H1 (cell line): ENCODE data around the gene EEF1A2. TPM values are rescaled to one million over a fixed set of nuclear protein-coding genes. Genes with fewer than 3 reads are reported as not detected.

ENCODE experiments used
- CTCF ChIA-PET: fragments of 300-600 bp; sonication (Branson Sonifier 250); formaldehyde crosslinking; loops from one replicate; lab custom pipeline; 2021; ENCODE audit not compliant: partially characterized antibody; lab: Charles Lee
- POLR2A ChIA-PET: fragments of 300-600 bp; sonication (Branson Sonifier 250); formaldehyde crosslinking; loops from one replicate; lab custom pipeline; 2021; ENCODE audit warnings: inconsistent platforms; ENCODE audit not compliant: partially characterized antibody; lab: Charles Lee
- DNase-seq, 2 experiments: peaks; one replicate each; pipeline versions ENCODE4 v3.0.0 to v3.0.0-alpha.2; 2010 to 2022; ENCODE audit warnings: low spot score in 2 of 2, low read depth in 1 of 2, mixed read lengths in 1 of 2
- FAIRE-seq: peaks from 2 replicates; lab custom pipeline; 2011; peaks lifted over from hg19 to GRCh38; lab: Jason Lieb, UNC
- H2AFZ ChIP-seq: 2 replicates; pipeline ENCODE4 v1.8.1; 2012; ENCODE audit warnings: low read length, inconsistent platforms
- H2AK5ac ChIP-seq: 2 replicates; pipeline ENCODE4 v1.6.1; 2013; ENCODE audit warnings: low read depth, low read length
- H2BK120ac ChIP-seq: replicated peaks from 2 replicates; pipeline ENCODE3; 2013; ENCODE audit warnings: low read depth, low read length, inconsistent platforms
- H2BK12ac ChIP-seq: 2 replicates; pipeline ENCODE4 v1.6.1; 2013; ENCODE audit warnings: low read depth, low read length
- H2BK15ac ChIP-seq: 2 replicates; pipeline ENCODE4 v1.6.1; 2013; ENCODE audit warnings: low read length
- H2BK20ac ChIP-seq: 2 replicates; pipeline ENCODE4 v1.6.1; 2013; ENCODE audit warnings: low read length
- H2BK5ac ChIP-seq: 2 replicates; pipeline ENCODE4 v1.6.1; 2013; ENCODE audit warnings: low read depth, low read length
- H3K14ac ChIP-seq: 2 replicates; pipeline ENCODE4 v1.6.1; 2013; ENCODE audit warnings: inconsistent platforms; ENCODE audit not compliant: insufficient read length
- H3K18ac ChIP-seq: 2 replicates; pipeline ENCODE4 v1.6.1; 2013; ENCODE audit warnings: low read length; ENCODE audit errors: extremely low read depth
- H3K23ac ChIP-seq: 2 replicates; pipeline ENCODE4 v1.6.1; 2013; ENCODE audit warnings: inconsistent platforms; ENCODE audit not compliant: insufficient read length
- H3K23me2 ChIP-seq: 2 replicates; pipeline ENCODE4 v1.6.1; 2013; ENCODE audit warnings: low read depth, low read length
- H3K27ac ChIP-seq: 2 replicates; pipeline ENCODE4 v1.6.1; 2011; ENCODE audit warnings: low read depth, low read length, inconsistent platforms
- H3K27me3 ChIP-seq, 4 experiments: replicated peaks in 1 of 4; 1 replicate in 1 of 4; 2 replicates in 3 of 4; pipeline versions ENCODE4 v1.6.1 to v1.8.1; 2011 to 2013; ENCODE audit warnings: low read length in 3 of 4, mild to moderate bottlenecking in 3 of 4, inconsistent platforms in 2 of 4, mixed read lengths in 2 of 4, moderate library complexity in 1 of 4; ENCODE audit not compliant: control insufficient read depth in 3 of 4, insufficient read depth in 3 of 4; ENCODE audit errors: extremely low read depth in 1 of 4
- H3K36me3 ChIP-seq, 4 experiments: 2 replicates each; pipeline versions ENCODE4 v1.6.1 to v1.8.1; 2011 to 2013; ENCODE audit warnings: mild to moderate bottlenecking in 4 of 4, low read length in 3 of 4, moderate library complexity in 2 of 4, control low read depth in 1 of 4, inconsistent platforms in 1 of 4; ENCODE audit not compliant: insufficient read depth in 4 of 4, control insufficient read depth in 2 of 4
- H3K4ac ChIP-seq: replicated peaks from 2 replicates; pipeline ENCODE3; 2013; ENCODE audit warnings: low read length, low read depth, mixed read lengths, inconsistent platforms; ENCODE audit not compliant: insufficient read length
- H3K4me1 ChIP-seq, 4 experiments: replicated peaks in 1 of 4; 1 replicate in 1 of 4; 2 replicates in 3 of 4; pipeline versions ENCODE4 v1.6.1 to v1.8.1; 2011 to 2013; ENCODE audit warnings: low read length in 3 of 4, inconsistent platforms in 2 of 4, mixed read lengths in 1 of 4; ENCODE audit not compliant: insufficient read depth in 4 of 4, control insufficient read depth in 3 of 4
- H3K4me2 ChIP-seq, 2 experiments: 2 replicates each; pipeline versions ENCODE4 v1.6.1 to v1.8.1; 2011 to 2013; ENCODE audit warnings: low read depth in 2 of 2, low read length in 2 of 2, control low read depth in 1 of 2, inconsistent platforms in 1 of 2, mild to moderate bottlenecking in 1 of 2; ENCODE audit not compliant: insufficient read depth in 1 of 2
- H3K4me3 ChIP-seq, 4 experiments: fragments of 200-600, 300-600 bp in 1 of 4; sonication (generic), shearing (Covaris generic), sonication (Bioruptor Twin) in 1 of 4; 2 replicates each; pipeline versions ENCODE4 v1.5.1 to v1.8.1; 2011 to 2016; ENCODE audit warnings: low read length in 4 of 4, low read depth in 3 of 4, control low read depth in 2 of 4, inconsistent platforms in 2 of 4, mild to moderate bottlenecking in 2 of 4, mixed read lengths in 1 of 4, moderate library complexity in 1 of 4; ENCODE audit not compliant: insufficient read depth in 2 of 4; ENCODE audit errors: extremely low read depth in 1 of 4
- H3K56ac ChIP-seq: replicated peaks from 2 replicates; pipeline ENCODE3; 2013; ENCODE audit warnings: low read depth, mild to moderate bottlenecking, mixed read lengths, low read length, inconsistent platforms; ENCODE audit not compliant: insufficient read length
- H3K79me1 ChIP-seq: 2 replicates; pipeline ENCODE4 v1.6.1; 2013; ENCODE audit warnings: low read depth, low read length, control low read depth
- H3K79me2 ChIP-seq, 2 experiments: 2 replicates each; pipeline versions ENCODE4 v1.6.1 to v1.8.1; 2012 to 2013; ENCODE audit warnings: low read length in 2 of 2, mild to moderate bottlenecking in 2 of 2, inconsistent platforms in 1 of 2; ENCODE audit not compliant: insufficient read depth in 2 of 2, control insufficient read depth in 1 of 2
- H3K9ac ChIP-seq, 4 experiments: replicated peaks in 1 of 4; 1 replicate in 1 of 4; 2 replicates in 3 of 4; pipeline versions ENCODE4 v1.6.1 to v1.8.1; 2011 to 2013; ENCODE audit warnings: low read depth in 3 of 4, low read length in 3 of 4, control low read depth in 2 of 4, mild to moderate bottlenecking in 2 of 4, moderate library complexity in 2 of 4, inconsistent platforms in 1 of 4; ENCODE audit errors: extremely low read depth in 1 of 4
- H3K9me3 ChIP-seq, 2 experiments: 2 replicates each; pipeline versions ENCODE4 v1.6.1 to v1.8.1; 2012 to 2013; ENCODE audit warnings: mild to moderate bottlenecking in 2 of 2, moderate library complexity in 2 of 2, control low read depth in 1 of 2, inconsistent platforms in 1 of 2, low read depth in 1 of 2, low read length in 1 of 2, mixed read lengths in 1 of 2; ENCODE audit not compliant: insufficient read depth in 2 of 2
- H4K20me1 ChIP-seq, 2 experiments: replicated peaks in 1 of 2; 2 replicates each; pipeline versions ENCODE3 to v1.8.1; 2011 to 2013; ENCODE audit warnings: inconsistent platforms in 2 of 2, low read length in 2 of 2, mild to moderate bottlenecking in 1 of 2; ENCODE audit not compliant: insufficient read depth in 2 of 2, control insufficient read depth in 1 of 2
- H4K5ac ChIP-seq: 2 replicates; pipeline ENCODE4 v1.6.1; 2013; ENCODE audit warnings: low read length, low read depth, mixed read lengths, inconsistent platforms; ENCODE audit not compliant: insufficient read length
- H4K8ac ChIP-seq: 2 replicates; pipeline ENCODE4 v1.8.0; 2013; ENCODE audit warnings: mild to moderate bottlenecking, moderate library complexity, low read length, inconsistent platforms; ENCODE audit not compliant: insufficient read depth; ENCODE audit errors: extremely low read depth
- H4K91ac ChIP-seq: replicated peaks from 2 replicates; pipeline ENCODE3; 2013; ENCODE audit warnings: low read length, mixed read lengths, inconsistent platforms; ENCODE audit not compliant: insufficient read length
- EZH2 ChIP-seq: fragments of 200-600 bp; sonication (generic); IDR thresholded peaks from 2 replicates; pipeline ENCODE4 v1.7.1; 2012; ENCODE audit warnings: low read depth, mild to moderate bottlenecking, moderate library complexity, low read length, inconsistent platforms; ENCODE audit not compliant: severe bottlenecking
- HDAC2 ChIP-seq, 2 experiments: fragments of 300-600 bp in 1 of 2; sonication (generic) in 1 of 2; IDR thresholded peaks; 2 replicates each; pipeline ENCODE4 v1.6.1; 2011 to 2012; ENCODE audit warnings: low read depth in 2 of 2, low read length in 2 of 2, mild to moderate bottlenecking in 2 of 2, moderate library complexity in 2 of 2, borderline replicate concordance in 1 of 2, inconsistent platforms in 1 of 2
- HDAC6 ChIP-seq: IDR thresholded peaks from one replicate; pipeline ENCODE4 v1.7.1; 2012; ENCODE audit warnings: low read depth, mild to moderate bottlenecking, inconsistent platforms, low read length, moderate library complexity
- JUN ChIP-seq: IDR thresholded peaks from 2 replicates; pipeline ENCODE4 v1.6.1; 2011; ENCODE audit warnings: low read depth, mild to moderate bottlenecking, improper control_type of control experiment, low read length
- POU5F1 ChIP-seq: IDR thresholded peaks from 2 replicates; pipeline ENCODE4 v1.6.1; 2011; ENCODE audit warnings: low read depth, mild to moderate bottlenecking, low read length, moderate library complexity
- RAD21 ChIP-seq, 2 experiments: IDR thresholded peaks in 1 of 2; conservative IDR thresholded peaks in 1 of 2; 2 replicates each; pipeline ENCODE4 v1.6.1; 2011; ENCODE audit warnings: low read depth in 2 of 2, low read length in 2 of 2, improper control_type of control experiment in 1 of 2, inconsistent platforms in 1 of 2, mild to moderate bottlenecking in 1 of 2, moderate library complexity in 1 of 2
- SAP30 ChIP-seq: fragments of 300-600 bp; sonication (generic); IDR thresholded peaks from 2 replicates; pipeline ENCODE4 v1.7.1; 2012; ENCODE audit warnings: low read length, moderate library complexity, mild to moderate bottlenecking, inconsistent platforms; ENCODE audit not compliant: insufficient read depth, insufficient replicate concordance
- TAF7 ChIP-seq: optimal IDR thresholded peaks from 2 replicates; pipeline ENCODE3; 2011; ENCODE audit warnings: low read depth, mild to moderate bottlenecking, inconsistent platforms, low read length, moderate library complexity, borderline replicate concordance
- TCF12 ChIP-seq: IDR thresholded peaks from 2 replicates; pipeline ENCODE4 v1.6.1; 2011; ENCODE audit warnings: low read depth, mild to moderate bottlenecking, low read length
- ZNF274 ChIP-seq: IDR thresholded peaks from 2 replicates; pipeline ENCODE4 v1.7.0; 2012; ENCODE audit warnings: low read length, borderline replicate concordance; ENCODE audit errors: extremely low read depth
- WGBS, 2 experiments: shearing (Covaris generic) in 1 of 2; methylation state at CpG; one replicate each; pipeline versions ENCODE4 v1.1.6 to v1.1.7; 2013 to 2015; ENCODE audit warnings: low lambda C conversion rate in 2 of 2, mixed read lengths in 2 of 2, inconsistent platforms in 1 of 2, low coverage in 1 of 2, missing lambda C conversion rate in 1 of 2; ENCODE audit not compliant: insufficient replicate concordance in 2 of 2, insufficient coverage in 1 of 2, insufficient read length in 1 of 2; ENCODE audit errors: extremely low coverage in 1 of 2, missing lambda C conversion rate in 1 of 2; 5-methylcytosine and 5-hydroxymethylcytosine counted together
- polyA plus RNA-seq, 7 experiments: library from polyadenylated mRNA; depleted of rRNA in 3 of 7; stranded (reverse) in 5 of 7; unstranded in 2 of 7; fragments of >200 nt in 5 of 7; fragments of 200-250 nt in 2 of 7; gene quantifications; 1 replicate in 5 of 7; 2 replicates in 1 of 7; 4 replicates in 1 of 7; pipeline versions ENCODE4 v1.2.1 to v1.2.3, GENCODE V29; 2011 to 2013; ENCODE audit warnings: missing spikeins in 2 of 7, mixed read lengths in 2 of 7
- total RNA-seq: library from RNA; stranded (reverse); fragmentation: NEBNext Ultra II Directional; extraction: Animal tissue kit (Norgen Biotek cat#: 25700); gene quantifications from 2 replicates; pipeline ENCODE4 v1.2.1, GENCODE V29; 2021

The EEF1A2 gene
- total and polyA plus RNA-seq, 2 of the 8 experiments (the other 6 are each of a cell fraction or from before 2014, with no cell fraction given) = 7.4 to 25.8 TPM

DNA sequence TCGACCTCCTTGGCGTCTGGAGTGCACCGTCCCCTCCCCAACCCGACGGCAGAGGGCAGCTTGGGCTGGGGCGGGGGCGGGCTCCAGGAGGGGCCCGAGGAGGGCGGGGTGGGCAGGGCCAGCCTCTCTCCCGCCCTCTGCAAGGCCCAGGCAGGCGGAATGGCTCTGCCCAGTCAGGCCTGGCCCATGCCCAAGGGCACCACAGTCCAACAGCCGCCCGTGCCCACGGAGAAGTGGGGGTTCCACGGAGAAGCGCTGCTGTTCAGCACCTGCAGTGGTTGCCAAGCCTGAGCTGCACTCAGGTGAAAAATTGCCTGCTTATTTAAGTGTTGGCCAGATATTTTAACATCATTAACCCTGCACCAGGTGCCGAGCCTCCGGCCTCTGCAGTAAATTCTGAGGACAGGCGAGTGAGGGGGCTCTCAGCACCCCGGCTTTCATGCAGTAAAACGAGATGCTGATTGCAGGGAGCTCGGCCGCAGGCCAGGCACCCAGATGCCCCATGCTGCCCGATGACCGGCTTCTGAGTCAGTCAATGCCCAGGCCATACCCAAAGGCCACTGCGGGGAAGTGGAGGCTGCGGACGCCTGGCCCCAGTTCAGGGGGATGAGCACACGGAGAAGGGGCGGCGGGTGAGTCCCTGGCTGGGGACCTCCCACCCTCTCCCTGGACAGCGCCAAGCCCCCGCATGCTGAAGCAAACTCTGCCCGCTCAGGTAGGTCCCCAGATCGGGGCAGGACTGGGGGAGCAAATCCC is 49.0 kb upstream of the EEF1A2 start, which contains the start of gene SRMS:
Gene SRMS (minus strand): TSS at position 25 of the 756 bp plus-strand sequence. CDS start 286 bp downstream, outside the sequence.
- Histone ChIP-seq H3K27ac (no peak within 1 kb of the TSS), H3K23me2 (no peaks in the 10 kb centered on the region; the same call in 1 of the 2 replicates), H3K14ac (no peak within 1 kb of the TSS), H2AK5ac (no peak within 1 kb of the TSS; the same call in 1 of the 2 replicates), H3K27me3 (no peaks in the 10 kb centered on the region), H2BK20ac (peak within 1 kb of the TSS; percentile 86; the same call in 1 of the 2 replicates), H3K36me3 (no peaks in the 10 kb centered on the region), H4K91ac (peak within 1 kb of the TSS; percentile 40), H2BK12ac (peak within 1 kb of the TSS; percentile 80; the same call in 1 of the 2 replicates), H3K4me2 (peak within 1 kb of the TSS in 1 of 2 experiments; percentile 42; a peak in 2 of 4 replicates), H4K8ac (peak within 1 kb of the TSS; percentile 25), H3K9ac (no peak within 1 kb of the TSS), H4K5ac (no peak within 1 kb of the TSS), H3K9me3 (no peaks in the 10 kb centered on the region), H3K79me1 (no peaks in the 10 kb centered on the region), H2BK5ac (peak within 1 kb of the TSS; percentile 78; the same call in 1 of the 2 replicates), H3K23ac (no peak within 1 kb of the TSS), H2BK15ac (peak within 1 kb of the TSS; percentile 72; the same call in 1 of the 2 replicates), H3K79me2 (no peaks in the 10 kb centered on the region), H2BK120ac (no peak within 1 kb of the TSS), H3K56ac (no peak within 1 kb of the TSS), H3K4me1 (peaks cover 0 to 29% (median 12%) of the 10 kb centered on the region in 4 experiments; a peak in 6 of 7 replicates), H3K4me3 (no peak within 1 kb of the TSS), H3K4ac (peak within 1 kb of the TSS; percentile 74), H4K20me1 (no peaks in the 10 kb centered on the region), H2AFZ (no peak within 1 kb of the TSS), H3K18ac (peak within 1 kb of the TSS; percentile 71; the same call in 1 of the 2 replicates)
- WGBS, 2 experiments = 82% methylated on average over 27 of the region's 35 CpGs; no CpG with 5 or more reads in 1 of the 2 experiments
- FAIRE-seq = no peak
- CTCF ChIA-PET = interaction anchor here (1.0 to 1.4 kb wide), 3 partner anchors 10 to 106 kb away, joined by 3 to 7 read pairs (median 3); partner anchors contain the start of gene PTK6
- POLR2A ChIA-PET = interaction anchor here (1.0 to 2.3 kb wide), 2 partner anchors 13 to 27 kb away, joined by 3 to 10 read pairs; partner anchors contain the start of gene PPDPF
- DNase-seq = no peak
- TF ChIP-seq HDAC2 (IDR thresholded peaks at IDR 0.05; ENCODE audit: borderline replicate concordance in 1 of 2, low read depth in 2 of 2, low read length in 2 of 2) (no peak), JUN (no peak), EZH2 (no peak), TAF7 (no peak), RAD21 (IDR thresholded peaks at IDR 0.05 in 1 of 2, conservative IDR thresholded peaks at IDR 0.05 in 1 of 2; ENCODE audit: low read depth in 2 of 2, low read length in 2 of 2) (no peak), HDAC6 (no peak), SAP30 (no peak), ZNF274 (no peak), POU5F1 (no peak), TCF12 (no peak)
